IPS-18c (cell line): ENCODE data around the gene SGF29.
"Not testable (repeated sequence)": the region's sequence is repeated elsewhere in the genome, so short reads cannot be mapped to it uniquely, and the experiment has no call there.

ENCODE experiments used
- H3K4me3 ChIP-seq: 2 replicates; pipeline ENCODE4 v1.7.0; 2013; ENCODE audit warnings: low read depth, mild to moderate bottlenecking, low read length, moderate library complexity; ENCODE audit not compliant: insufficient read depth
- H3K9me3 ChIP-seq: one replicate; pipeline ENCODE4 v1.6.1; 2013; ENCODE audit warnings: mild to moderate bottlenecking, low read length, moderate library complexity; ENCODE audit not compliant: control insufficient read depth, insufficient read depth

SGF29 gene

DNA sequence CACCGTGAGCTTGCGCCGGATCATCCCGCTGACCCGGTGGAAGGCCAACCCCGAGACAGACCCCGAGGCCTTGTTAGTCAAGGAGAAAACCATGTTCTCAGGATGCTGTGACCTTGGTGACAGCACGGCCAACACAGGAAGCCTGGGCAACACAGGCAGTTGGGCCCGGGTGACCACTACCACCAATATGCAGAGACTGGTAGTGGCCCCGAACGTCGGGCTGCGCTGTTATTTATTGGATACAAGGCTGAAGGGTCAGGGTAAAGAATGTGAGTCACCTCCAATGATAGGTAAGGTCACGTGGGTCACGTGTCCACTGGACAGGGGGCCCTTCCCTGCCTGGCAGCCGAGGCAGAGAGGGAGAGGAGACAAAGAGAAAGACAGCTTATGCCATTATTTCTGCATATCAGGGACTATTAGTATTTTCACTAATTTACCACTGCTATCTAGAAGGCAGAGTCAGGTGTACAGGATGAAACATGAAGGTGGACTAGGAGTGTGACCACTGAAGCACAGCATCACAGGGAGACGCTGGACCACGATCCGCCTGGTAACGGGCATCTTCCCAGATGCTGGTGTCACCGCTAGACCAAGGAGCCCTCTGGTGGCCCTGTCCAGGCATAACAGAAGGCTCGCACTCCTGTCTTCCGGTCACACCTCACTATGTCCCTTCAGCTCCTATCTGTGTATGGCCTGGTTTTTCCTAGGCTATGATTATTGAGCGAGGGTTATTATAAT lies 61.9 kb downstream of the SGF29 start:
- H3K9me3 ChIP-seq, H3K4me3 ChIP-seq: not testable (repeated sequence)

DNA sequence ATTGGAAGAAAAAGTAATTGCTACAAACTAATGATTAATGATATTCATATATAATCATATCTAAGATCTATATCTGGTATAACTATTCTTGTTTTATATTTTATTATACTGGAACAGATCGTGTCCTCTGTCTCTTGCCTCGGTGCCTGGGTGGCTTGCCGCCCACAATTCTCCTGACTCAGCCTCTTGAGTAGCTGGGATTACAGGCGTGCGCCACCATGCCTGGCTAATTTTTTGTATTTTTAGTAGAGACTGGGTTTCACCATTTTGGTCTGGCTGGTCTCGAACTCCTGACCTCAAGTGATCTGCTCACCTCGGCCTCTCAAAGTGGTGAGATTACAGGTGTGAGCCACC lies 62.5 kb downstream of the SGF29 start:
- H3K9me3 ChIP-seq, H3K4me3 ChIP-seq: not testable (repeated sequence)

DNA sequence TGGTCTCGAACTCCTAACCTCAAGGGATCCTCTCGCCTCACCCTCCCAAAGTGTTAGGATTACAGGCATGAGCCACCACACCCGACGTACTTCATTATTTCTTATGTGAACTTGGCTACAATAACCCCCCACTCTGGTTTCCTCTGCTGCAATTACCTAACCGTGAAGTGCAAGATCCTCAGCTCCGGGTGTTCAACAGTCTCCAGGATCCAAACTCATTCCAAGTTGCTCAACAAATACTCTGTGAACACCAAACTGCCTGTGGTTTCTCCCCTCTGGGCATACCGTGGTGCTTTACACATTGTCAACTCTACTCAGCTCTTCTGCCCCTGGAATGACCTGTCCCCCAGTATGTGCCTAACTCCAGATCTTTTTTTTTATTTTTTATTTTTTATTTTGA lies 62.9 kb downstream of the SGF29 start:
- H3K4me3 ChIP-seq = no peak overlapping the region
- H3K9me3 ChIP-seq = no peaks in the 10 kb centered on the region

DNA sequence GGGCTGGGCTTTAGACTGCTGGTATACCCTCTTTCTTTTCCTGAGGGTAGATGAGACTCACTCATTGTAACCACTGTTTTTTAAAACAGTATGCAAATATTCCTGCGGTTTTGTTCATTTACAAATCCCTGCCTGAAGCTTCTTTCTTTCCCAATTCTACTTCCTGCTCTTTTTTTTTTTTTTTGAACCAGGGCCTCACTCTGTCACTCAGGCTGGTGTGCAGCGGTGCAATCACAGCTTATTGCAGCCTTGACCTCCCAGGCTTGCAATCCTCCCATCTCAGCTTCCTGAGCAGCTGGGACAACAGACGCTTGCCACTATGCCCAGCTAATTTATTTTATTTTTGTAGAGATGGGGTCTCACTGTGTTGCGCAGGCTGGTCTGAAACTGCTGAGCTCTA lies 64.2 kb downstream of the SGF29 start:
- Histone ChIP-seq H3K9me3 (no peaks in the 10 kb centered on the region), H3K4me3 (no peak overlapping the region)

DNA sequence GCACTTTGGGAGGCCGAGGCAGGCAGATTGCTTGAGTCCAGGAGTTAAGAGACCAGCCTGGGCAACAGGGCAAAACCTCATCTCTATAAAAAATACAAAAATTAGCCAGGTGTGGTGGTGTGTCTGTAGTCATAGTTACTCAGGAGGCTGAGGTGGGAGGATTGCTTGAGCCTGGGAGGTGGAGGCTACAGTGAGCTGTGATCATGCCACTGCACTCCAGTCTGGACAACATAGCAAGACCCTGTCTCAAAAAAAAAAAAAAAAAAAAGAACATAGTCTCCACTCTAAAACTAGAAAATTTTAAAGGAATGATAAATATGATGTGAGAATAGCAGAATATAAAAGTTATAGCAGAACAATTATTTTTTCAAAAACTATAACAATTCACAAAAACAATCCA lies 66.6 kb downstream of the SGF29 start:
- not testable (repeated sequence) for H3K9me3 ChIP-seq, H3K4me3 ChIP-seq

DNA sequence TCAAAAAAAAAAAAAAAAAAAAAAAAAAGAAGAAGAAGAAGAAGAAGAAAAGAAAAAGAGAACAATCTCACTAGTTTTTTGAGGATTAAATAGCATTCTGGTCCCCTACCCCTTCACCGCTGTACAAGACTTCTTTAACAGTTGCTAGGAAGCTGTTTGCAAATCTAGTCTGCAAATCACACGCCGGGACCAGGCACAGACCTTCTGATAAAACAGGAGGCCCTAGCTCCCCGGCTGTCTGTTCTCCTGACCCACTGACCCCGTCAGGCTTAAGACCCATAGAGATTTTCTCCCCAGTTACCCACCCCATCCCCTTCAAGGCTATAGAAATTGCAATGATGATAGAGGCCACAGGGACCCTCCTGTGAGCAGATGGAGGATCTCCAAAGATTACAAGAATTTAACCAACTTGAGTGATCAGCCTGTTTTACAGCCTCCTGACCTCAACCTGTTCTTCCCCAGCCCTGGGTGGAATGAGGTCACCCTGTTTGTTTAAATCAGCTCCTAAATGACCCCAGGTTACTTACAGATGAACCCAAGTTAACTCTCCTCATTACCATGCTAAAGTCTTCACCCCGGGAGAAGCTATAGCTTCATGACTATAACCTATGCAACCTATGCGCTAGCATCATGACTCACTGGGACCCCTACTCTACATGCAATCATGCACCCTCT lies 67.9 kb downstream of the SGF29 start:
- Histone ChIP-seq H3K9me3 (no peaks in the 10 kb centered on the region), H3K4me3 (no peak overlapping the region)

DNA sequence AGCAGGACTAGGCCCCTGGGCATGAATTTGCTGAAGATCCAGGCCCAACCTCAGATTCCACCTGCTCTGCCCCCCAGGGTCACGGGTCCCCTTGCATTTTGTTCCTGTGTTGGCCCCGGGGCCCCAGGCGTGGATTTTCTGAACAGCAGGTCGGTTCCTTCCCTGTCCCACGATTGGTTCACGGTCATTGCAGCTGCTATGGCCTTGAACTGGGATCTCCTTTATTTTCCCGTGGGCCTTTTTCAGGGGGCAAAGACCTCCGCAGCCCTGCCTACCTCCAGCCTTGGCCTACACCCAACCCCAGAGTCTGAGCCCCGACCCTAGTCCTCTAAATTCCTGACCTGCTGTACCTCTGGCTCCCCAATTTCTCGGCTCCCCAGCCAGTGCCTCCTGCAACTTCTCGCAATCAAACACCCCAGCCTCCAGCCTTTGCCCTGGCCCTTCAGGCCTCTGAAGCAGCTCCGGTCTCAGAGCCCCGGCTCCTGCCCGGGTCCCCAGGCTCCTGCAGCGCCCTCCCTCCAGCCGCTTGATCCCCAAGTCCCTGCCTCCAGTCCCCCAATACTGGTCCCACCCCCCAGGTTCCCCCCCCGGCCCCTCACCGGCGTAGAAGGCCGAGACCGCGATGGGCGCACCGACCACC lies 68.9 kb downstream of the SGF29 start:
- not testable (repeated sequence) for H3K9me3 ChIP-seq, H3K4me3 ChIP-seq

DNA sequence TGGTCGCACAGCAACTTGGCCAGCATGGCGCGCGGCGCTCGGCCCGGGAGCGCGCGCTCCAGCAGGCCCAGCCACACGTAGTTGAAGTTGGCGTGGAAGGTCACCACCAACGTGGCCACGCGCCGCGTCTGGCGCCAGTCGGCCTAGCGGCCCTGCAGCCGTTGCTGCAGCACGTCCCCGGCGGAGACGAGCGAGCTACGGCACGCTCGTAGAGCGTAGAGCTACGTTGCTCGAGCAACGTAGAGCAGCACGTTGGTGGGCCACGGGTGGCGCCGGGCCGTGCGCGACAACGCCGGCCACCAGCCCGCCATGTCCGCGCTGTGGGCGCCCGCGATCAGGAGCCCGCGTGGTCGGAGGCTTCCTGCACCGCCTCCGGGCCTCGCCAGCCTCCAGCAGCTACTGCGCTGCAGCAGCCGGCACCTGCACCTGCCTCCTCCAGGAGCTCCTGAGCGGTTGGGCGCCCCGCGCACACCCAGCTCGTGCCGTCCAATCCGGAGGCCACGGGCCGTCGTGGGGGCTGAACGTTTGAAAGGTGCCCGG lies 69.5 kb downstream of the SGF29 start:
- Histone ChIP-seq H3K4me3 (no peak overlapping the region), H3K9me3 (no peaks in the 10 kb centered on the region)

DNA sequence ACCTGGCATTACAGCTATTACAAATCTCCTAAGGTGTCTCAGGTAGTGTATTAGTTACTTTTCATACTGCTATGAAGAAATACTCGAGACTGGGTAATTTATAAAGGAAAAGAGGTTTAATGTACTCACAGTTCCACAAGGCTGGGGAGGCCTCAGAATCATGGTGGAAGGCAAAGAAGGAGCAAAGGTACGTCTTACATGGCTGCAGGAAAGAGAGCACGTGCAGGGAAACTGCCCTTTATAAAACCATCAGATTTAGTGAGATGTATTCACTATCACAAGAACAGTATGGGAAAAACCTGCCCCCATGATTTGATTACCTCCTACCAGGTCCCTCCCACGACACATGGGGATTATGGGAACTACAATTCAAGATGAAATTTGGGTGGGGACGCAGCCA lies 77.2 kb downstream of the SGF29 start:
- not testable (repeated sequence) for H3K9me3 ChIP-seq, H3K4me3 ChIP-seq

DNA sequence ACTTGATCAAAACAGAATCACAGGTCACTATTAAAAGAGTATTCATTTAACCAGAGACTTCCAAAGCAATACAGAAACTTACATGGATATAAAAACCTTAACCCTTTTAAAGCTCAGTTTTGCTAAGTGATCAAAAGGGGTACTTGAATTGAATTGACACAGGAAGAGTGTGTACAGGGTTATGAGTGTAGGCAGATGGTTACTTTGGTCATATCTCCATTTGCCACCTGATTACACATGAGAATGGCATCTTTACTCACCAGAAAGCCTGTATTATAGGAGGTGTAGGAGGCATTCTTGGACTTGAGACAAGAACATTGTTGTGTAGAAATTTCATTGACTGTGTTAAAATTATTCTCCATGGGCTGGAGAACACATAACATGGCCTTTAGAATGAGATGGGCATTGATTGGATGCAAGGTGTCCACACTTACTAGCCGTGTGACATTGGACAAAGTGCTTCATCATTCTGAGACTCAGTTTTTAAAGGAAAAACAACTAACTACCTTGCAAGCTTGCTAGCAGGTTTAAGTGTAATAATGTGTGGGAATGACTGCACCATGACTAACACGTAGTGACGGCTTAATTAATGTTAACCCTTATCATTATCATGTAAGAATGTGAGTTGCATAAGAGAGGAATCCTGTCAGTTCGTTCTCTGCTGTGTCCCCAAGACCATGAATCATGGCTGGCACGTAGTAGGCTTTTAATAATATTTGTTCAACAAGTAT lies 82.5 kb downstream of the SGF29 start:
- H3K9me3 ChIP-seq, H3K4me3 ChIP-seq: not testable (repeated sequence)

DNA sequence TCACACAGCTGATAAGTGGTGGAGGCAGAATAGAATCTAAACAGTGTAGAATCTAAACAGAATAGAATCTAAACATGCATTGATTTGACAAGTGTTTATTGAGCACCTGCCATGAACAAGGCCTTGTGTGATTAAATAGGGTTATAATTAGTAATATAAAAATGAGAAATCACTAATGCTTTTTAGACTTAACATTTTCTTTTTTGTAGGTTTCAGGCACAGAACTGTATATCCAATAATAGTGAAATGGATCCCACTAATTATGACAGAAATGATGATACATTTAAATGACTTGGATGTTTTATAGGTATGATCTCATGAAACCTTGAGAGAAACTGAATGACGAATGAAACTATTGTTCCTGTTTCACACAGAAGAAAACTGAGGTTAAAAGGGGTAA lies 84.0 kb downstream of the SGF29 start, which contains the start of gene NPIPB8:
Gene NPIPB8 (plus strand): TSS at position 301 of the 400 bp plus-strand sequence. CDS start 296 bp downstream, outside the sequence.
- H3K4me3 ChIP-seq, H3K9me3 ChIP-seq: not testable (repeated sequence)

DNA sequence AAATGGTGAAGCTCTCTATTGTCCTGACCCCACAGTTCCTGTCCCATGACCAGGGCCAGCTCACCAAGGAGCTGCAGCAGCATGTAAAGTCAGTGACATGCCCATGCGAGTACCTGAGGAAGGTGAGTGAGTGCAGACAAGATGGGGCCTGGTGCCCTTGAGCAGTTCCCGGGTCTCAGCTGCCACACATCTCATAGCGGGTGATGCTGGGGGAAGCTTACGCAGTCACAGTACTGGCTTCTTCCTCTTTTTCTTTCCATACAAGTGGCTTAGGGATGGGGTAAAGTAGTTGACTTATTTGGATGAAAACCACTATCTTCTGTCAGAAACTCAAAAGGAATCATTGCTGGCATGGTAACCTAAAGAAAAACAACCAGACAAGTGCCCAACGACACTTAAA lies 84.6 kb downstream of the SGF29 start:
- H3K4me3 ChIP-seq, H3K9me3 ChIP-seq: not testable (repeated sequence)

DNA sequence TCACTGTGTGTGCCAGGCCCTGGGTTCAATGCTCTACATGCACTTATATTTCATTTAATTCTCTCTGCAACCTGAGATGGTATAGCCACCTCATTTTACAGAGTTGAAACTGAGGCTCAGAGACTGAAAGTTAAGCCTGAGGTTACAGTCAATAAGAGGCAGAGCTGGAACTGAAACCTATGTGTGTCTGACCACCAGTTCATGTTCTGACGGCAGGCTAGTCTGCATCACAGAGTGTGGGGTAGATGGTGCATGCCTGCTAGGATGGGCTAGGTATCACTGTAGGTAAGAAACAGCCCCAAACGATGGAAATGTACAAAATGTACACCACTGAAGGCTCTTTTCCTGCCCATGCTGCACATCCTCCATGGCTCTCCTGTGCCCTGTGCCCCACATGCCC lies 86.2 kb downstream of the SGF29 start:
- not testable (repeated sequence) for H3K9me3 ChIP-seq, H3K4me3 ChIP-seq
